GM18868 (cell line): ENCODE results near the gene ERICH6B.
"Not testable (repeated sequence)": the region's sequence is repeated elsewhere in the genome, so short reads cannot be mapped to it uniquely, and the experiment has no call there.

Experiments
- ATAC-seq: cut with Tn5 transposase; IDR thresholded peaks from one replicate; pipeline ENCODE4 v1.9.1; 2021; ENCODE audit warnings: mild to moderate bottlenecking, moderate library complexity; ENCODE audit not compliant: unreplicated experiment

The ERICH6B gene

GRCh38 chr13:45615501-45616101 is at the start of gene ERICH6B:
Gene ERICH6B (minus strand): TSS chr13:45615739. CDS start chr13:45597005, 18,734 bp downstream.
- no peak for ATAC-seq

GRCh38 chr13:45662903-45663302 is 47.4 kb upstream of the ERICH6B start:
- not testable (repeated sequence) for ATAC-seq

DNA sequence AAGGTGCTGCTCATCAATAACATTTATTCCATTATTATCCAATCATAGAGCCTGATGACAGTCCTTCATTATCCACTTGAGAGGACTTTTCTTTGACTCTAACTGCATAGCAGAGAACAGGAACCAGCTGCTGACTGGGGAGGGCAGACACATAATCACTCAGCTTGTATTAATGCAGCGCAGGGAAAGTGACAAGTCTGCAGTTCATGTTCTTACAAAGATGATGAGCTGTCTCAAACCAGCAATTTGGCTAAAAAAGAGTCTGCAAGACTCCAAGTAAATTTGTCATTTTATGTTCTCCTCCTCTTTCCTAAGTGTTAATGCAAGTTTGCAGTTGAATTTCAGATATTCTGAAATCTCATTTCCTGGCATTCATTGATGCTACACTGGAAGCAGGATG is 46.6 kb upstream of the ERICH6B start:
- ATAC-seq: no peak

GRCh38 chr13:45660458-45660857 is 44.9 kb upstream of the ERICH6B start:
- ATAC-seq: not testable (repeated sequence)

DNA sequence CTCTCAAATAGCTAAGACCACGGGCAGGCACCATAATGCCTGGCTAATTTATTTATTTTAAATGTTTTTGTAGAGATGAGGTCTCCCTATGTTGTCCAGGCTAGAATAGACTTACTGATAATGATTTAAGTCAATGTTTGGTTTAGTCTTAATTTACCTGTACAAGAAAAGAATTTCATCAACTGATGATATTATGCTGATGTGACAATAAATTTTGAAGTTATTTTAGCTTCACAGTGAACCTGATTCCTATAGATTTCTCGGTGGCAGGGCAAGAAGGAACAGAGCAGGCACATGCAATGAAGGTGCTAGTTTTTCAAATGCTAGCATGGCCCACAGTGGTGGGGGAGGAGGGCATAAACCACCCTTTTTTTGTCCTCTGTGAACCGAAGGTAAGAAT is 44.0 kb upstream of the ERICH6B start:
- no peak for ATAC-seq

DNA sequence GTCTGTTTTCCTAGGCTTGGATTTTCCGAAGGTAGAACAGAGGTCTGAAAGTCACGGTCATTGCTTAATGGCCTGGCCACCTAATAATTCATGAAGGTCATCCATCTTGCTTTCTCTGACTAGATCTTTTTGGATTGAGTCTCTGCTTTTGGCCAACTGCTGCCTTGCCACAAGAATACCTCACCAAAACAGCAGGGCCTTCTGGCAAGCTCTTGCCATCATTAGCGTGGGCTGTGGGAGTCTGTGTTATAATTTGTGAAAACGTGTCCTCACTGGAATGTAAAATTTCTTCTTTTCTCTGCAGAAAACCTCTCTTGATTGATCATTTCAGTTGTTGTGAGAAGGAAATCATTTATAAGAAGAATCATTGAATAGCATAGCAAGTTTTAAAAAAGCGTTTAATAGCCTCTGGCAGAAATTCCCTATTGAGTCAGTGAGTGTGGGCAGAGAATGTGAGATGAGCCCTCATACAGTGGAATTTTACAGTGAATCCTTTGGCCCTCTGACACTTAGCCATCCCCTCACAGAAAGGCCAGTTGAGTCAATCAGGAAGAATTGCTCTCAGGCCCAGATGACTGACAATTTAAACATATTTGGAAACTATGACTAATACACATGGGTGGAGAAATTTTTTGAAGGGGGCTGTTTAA is 43.2 kb upstream of the ERICH6B start:
- ATAC-seq: no peak

DNA sequence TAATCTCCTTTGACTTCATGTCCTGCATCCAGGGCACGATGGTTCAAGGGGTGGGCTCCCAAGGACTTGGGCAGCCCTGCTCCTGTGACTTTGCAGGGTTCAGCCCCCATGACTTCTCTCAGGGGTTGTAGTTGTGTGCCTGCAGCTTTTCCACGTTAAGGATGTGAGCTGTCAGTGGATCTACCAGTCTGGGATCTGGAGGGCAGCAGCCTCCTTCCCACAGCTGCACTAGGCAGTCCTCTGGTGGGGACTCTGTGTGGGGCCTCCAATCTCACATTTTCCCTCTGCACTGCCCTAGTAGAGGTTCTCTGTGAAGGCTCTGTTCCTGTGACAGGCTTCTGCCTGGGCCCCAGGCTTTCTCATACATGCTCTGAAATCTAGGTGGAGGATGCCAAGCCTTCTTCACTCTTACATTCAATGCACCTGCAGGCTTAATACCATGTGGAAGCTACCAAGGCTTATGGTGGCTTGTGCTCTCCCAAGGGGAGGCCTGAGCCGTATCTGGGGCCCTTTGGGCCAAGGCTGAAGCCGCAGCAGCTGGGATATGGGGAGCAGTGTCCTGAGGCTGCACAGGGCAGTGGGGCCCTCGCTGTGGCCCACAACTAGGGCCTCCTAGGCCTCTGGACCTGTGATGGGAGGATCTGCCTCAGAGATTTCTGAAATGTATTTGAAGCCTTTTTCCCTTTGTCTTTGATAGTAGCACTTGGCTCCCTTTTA is 39.3 kb upstream of the ERICH6B start:
- no peak for ATAC-seq

- not testable (repeated sequence) for ATAC-seq
These were observed 29.7 kb upstream of the ERICH6B start for GRCh38 chr13:45645263-45645662.

- ATAC-seq: not testable (repeated sequence)
These were observed 26.6 kb upstream of the ERICH6B start for GRCh38 chr13:45642159-45642558.

- not testable (repeated sequence) for ATAC-seq
These were observed 19.8 kb upstream of the ERICH6B start for GRCh38 chr13:45635291-45635690.

DNA sequence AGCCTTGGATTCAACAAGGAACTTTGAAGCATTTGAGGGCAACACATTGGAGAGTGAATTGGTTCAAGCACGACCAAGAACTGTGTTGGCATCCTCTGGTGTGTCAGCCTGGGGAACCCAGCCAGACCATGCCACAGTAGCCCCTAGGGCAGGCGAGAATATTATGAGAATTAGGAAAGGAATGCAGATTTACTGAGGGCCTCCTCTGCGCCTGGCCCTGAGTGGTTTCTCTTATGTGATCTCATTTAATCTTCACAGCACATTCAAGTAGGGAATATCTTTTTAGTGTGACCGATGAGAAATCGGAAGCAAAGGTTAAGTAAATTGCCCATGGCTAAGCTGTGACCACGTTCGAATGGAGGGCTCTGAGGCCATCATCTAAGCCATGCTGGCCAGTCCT is 15.3 kb upstream of the ERICH6B start:
- no peak for ATAC-seq

- no peak for ATAC-seq
These were observed 14.4 kb upstream of the ERICH6B start for GRCh38 chr13:45629940-45630339.

GRCh38 chr13:45628094-45628493 is 12.6 kb upstream of the ERICH6B start:
- no peak for ATAC-seq

DNA sequence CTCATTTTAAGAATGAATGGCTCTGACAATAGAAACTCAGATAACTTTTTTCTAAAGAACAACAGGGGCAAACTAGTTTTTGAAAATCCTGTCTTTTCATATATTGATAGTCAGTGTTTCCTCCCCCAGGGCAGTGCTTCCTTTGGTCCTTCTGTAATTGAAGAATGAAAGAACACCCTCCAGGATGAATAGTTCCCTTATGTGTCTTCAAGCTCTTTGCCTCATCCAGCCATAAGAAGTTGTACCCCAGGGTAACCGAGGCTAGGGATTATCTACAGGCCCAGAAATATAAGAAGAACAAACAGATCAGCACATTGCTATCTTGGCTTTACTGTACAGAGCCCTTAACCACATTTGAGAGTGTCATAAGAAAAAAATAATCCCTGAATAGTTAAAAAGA is 12.1 kb upstream of the ERICH6B start:
- ATAC-seq: no peak

DNA sequence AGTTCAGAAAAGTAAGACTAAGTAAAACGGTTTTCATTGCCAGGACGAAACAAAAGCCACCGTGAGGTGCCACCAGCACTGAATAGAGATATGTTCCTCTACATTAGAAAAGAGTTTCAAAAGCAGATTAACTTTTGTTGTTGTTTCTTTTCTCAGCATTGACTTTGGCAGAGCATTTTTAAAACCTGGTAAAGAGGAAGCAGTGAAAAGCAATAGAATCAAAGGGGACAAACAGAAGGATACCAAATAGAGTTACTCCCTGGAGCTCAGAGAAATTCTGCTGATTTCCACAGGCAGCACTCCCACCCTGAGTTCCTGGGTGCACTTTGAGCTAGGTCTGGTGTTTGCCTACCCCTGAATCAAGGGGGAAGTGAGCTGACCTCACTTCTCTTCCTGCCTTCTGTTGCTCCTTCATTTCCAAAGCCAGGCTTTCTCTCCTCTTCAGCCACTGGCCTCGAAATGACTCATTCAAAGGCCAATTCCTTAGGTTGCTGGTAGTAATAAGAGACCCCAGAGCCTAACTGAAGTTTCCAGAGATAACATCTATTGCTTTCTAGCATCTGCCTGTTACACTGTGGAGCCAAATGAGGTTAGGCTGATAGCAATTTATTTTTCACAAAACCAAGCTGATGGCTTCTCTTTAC is 11.3 kb upstream of the ERICH6B start:
- ATAC-seq: no peak

- ATAC-seq: no peak
These were observed 8.1 kb upstream of the ERICH6B start for GRCh38 chr13:45623516-45624090.

DNA sequence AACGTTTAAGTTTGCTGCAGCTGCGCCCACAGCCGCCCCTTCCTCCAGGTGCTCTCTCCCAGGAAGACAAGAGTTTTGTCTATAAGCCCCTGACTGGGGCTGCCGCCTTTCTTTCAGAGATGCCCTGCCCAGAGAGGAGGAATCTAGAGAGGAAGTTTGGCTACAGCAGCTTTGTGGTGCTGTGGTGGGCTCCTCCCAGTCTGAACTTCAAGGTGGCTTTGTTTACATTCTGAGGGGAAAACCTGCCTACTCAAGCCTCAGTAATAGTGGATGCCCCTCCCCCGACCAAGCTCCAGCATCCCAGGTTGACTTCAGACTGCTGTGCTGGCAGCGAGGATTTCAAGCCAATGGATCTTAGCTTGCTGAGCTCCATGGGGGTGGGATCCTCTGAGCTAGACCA is 6.4 kb upstream of the ERICH6B start:
- peak; percentile 58 for ATAC-seq

DNA sequence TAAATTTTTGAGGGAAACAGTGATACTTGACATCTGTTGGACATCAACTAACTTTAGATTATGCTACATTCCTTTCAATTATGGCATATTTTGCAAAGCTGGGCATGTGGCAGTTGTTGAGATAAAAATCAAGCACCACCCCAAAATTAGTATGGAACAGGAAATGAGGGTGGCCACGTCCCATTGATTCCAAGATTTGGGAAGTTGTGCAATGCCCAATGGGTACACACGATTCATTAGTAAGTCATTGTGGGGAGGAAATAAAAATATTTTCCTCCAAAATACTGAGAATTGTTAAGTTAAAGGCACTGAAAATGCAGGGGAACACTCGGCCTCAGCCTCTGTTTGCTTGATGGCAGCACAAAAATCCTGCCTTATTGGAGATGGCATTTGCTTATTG is 7.6 kb downstream of the ERICH6B start:
- ATAC-seq: no peak

GRCh38 chr13:45604892-45605291 is 10.6 kb downstream of the ERICH6B start:
- ATAC-seq: no peak

DNA sequence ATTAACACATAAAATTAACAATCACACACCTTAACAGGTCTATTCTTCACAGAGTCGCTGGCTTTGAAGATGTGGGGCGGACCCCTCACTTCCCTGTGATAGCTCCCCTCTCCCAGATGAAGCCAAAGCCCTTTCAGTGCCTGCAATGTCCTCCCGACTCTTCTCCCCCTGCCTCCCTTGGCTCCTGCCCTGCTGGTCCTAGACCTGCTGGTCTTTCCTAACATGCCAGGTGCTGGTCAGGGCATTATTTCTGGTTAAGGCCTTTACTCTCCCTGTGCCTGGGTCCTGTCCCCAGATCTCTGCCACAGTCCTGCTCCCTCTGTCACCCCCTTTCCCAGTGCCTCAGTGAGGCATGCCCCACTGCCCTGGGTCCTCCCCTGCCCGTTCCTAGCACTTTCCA is 12.2 kb downstream of the ERICH6B start:
- no peak for ATAC-seq
